ENCODE data around the gene GRAP2.
"Not testable (repeated sequence)": the region's sequence is repeated elsewhere in the genome, so short reads cannot be mapped to it uniquely, and the experiment has no call there.

Gene GRAP2

DNA sequence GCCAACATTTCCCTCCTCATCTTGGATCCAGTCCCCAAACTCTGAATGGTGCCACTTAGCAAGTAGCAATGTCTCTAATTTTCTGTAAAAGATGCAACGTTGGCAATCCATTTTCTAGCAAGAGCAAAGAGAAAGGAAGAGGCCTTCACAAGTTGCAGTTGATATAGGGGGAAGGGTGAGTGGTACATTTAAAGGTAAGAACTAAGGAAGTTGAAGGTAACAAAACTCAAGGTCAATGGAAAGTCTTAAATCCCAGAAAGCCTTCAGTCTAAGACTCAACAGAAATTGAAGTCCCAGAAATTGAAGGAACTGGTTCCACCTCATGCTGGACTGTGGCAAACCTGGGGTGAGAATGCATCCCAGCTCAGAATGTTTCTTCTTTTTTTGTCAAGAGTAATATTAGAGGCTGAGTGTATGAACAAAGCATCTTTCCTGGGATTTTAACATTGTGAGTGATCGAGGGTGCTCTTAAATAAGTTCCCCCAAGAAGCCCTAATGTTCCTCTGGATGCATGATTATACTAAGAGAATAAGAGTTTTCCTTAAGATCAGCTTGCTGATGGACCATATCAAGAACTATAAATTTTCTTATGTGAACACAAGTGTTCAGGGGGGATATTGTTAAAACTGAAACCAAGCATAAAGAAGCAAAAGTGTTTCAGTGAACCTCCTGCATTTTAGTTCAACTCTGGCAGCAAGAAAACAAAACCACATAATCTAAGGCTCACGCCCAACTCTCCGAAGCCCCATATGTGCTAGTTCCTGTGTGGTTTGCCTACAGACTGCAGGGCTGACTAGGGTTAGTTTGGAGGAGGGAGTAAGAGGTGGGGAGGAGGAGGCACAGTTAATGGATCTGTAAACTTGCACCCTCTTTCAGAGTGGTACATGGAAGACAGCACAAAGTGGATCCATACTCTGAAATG, at the start of gene GRAP2:
Gene GRAP2 (plus strand): TSS at position 779 of the 922 bp plus-strand sequence. CDS start 46,023 bp downstream, outside the sequence.
- peak in 2 of 3 experiments; percentile 35 to 51 for DNase-seq (ENCODE audit: low read depth in 3 of 3)

- DNase-seq (ENCODE audit: low read depth in 3 of 3): no peak
These were observed 49.1 kb upstream of the GRAP2 start for GRCh38 chr22:39851606-39852315.

DNA sequence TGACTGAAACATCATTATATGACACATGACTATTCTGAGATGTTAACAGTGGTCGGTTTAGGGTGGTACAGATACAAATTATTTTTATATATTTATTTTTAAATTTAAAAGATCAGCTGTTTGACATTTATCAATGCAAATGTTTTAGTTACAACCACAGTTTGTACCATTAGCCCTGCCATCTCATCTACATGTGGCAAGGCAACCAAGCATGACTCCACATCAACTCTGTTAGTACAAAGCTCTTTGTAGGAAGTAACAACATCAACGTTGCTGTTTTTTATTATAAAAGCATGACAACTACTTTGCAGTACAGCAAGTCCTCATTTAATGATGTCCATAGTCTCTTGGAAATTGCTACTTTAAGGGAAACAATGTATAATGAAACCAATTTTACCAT, 48.1 kb upstream of the GRAP2 start:
- no peak for DNase-seq (ENCODE audit: low read depth in 3 of 3)

DNA sequence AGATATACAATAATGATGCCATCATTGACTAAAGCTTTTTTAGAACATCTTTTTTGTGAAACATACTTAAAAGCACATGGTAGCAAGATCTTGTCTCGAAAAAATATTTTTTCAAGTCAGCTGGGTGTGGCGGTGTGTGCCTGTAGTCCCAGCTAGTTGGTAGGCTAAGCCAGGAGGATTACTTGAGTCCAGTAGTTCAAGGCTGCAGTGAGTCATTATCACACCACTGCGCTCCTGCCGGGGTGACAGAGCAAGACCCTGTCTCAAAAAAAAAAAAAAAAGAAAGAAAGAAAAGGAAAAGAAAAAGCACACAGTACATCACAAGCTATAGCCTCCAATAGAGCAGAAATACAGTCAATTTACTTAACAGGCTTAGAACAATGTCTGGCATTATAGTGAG, 44.3 kb upstream of the GRAP2 start:
- no peak for DNase-seq (ENCODE audit: low read depth in 3 of 3)

GRCh38 chr22:39859903-39860588, 40.8 kb upstream of the GRAP2 start:
- no peak for DNase-seq (ENCODE audit: low read depth in 3 of 3)

- no peak for DNase-seq (ENCODE audit: low read depth in 3 of 3)
These were observed 32.1 kb upstream of the GRAP2 start for GRCh38 chr22:39868741-39869140.

GRCh38 chr22:39869797-39870196, 31.1 kb upstream of the GRAP2 start:
- not testable (repeated sequence) for DNase-seq (ENCODE audit: low read depth in 3 of 3)

- no peak for DNase-seq (ENCODE audit: low read depth in 3 of 3)
These were observed 29.7 kb upstream of the GRAP2 start for GRCh38 chr22:39871008-39871798.

GRCh38 chr22:39872548-39872947, 28.3 kb upstream of the GRAP2 start:
- no peak for DNase-seq (ENCODE audit: low read depth in 3 of 3)

DNA sequence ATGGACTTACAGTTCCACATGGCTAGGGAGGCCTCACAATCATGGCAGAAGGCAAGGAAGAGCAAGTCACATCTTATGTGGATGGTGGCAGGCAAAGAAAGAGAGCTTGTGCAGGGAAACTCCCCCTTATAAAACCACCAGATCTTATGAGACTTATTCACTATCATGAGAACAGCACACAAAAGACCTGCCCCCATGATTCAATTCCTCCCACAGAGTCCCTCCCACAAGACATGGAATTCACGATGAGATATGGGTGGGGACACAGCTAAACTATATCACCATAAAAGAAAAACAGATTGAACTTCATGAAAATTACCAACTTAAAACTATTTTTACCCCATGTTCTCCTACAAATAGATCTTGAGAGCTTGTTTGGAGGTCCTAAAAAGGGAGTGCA, 26.9 kb upstream of the GRAP2 start:
- no peak for DNase-seq (ENCODE audit: low read depth in 3 of 3)

- not testable (repeated sequence) for DNase-seq (ENCODE audit: low read depth in 3 of 3)
These were observed 25.6 kb upstream of the GRAP2 start for GRCh38 chr22:39875176-39875885.

DNA sequence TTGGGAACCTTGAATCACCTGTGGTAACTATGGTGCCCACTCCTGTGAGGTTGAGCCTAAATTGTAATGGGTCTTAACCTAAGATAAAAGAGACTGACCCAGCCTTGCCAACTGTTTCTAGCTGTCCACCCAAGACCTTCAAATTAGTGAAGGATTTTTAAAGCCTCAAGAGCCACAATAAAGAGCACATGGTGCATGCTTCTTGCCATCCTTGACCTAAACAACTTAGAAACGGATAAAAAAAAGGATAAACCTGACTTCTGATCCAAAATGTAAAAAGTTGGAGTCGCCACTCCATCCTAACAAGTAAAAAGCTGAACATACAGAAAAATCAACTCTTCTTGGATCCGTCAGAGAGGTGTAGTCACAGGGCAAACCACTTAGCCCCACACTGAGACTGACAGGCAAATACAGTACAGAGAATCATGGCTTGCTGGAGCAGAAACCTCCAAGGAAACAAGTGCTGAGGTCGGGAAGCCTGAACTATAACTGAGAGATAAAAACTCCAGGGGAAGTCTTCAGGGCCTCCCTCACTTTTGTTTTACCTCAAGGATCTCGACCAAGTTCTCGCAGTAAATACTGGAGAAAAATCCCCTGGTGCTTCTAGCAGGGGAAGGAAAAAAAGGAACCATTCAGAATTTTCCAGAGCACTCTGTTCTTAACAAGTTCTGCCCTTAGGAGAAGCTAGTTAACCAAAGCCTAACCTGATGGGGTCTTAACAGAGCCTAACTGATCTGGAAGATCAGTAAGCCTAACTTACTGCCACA, 23.6 kb upstream of the GRAP2 start:
- DNase-seq (ENCODE audit: low read depth in 3 of 3): no peak

GRCh38 chr22:39880722-39881121, 20.2 kb upstream of the GRAP2 start:
- no peak for DNase-seq (ENCODE audit: low read depth in 3 of 3)

GRCh38 chr22:39883057-39883456, 17.8 kb upstream of the GRAP2 start:
- no peak for DNase-seq (ENCODE audit: low read depth in 3 of 3)

- not testable (repeated sequence) for DNase-seq (ENCODE audit: low read depth in 3 of 3)
These were observed 11.0 kb upstream of the GRAP2 start for GRCh38 chr22:39889924-39890323.

DNA sequence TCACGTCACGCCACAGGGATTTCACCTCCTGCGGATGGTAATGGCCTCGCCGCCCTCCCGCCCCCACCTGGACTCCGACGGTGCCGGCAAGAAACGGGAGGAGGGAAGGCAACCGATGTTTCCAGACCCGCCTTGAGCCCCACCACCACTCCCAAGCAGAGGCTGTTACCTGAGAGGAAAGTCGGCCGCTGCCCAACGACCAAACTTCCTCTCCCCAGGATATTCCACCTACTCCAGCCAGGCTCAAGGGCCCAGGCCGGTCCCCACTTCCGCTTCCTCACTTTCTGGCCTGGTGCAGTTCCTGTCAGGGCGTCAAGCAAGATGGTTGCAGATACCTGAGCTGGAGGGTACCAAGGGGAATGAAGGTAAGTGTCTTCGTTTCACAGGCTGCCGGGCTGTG, 7.4 kb upstream of the GRAP2 start, which contains the start of gene ENTHD1:
Gene ENTHD1 (minus strand): TSS at position 235 of the 400 bp plus-strand sequence. CDS start 6,012 bp downstream, outside the sequence.
- no peak for DNase-seq (ENCODE audit: low read depth in 3 of 3)

DNA sequence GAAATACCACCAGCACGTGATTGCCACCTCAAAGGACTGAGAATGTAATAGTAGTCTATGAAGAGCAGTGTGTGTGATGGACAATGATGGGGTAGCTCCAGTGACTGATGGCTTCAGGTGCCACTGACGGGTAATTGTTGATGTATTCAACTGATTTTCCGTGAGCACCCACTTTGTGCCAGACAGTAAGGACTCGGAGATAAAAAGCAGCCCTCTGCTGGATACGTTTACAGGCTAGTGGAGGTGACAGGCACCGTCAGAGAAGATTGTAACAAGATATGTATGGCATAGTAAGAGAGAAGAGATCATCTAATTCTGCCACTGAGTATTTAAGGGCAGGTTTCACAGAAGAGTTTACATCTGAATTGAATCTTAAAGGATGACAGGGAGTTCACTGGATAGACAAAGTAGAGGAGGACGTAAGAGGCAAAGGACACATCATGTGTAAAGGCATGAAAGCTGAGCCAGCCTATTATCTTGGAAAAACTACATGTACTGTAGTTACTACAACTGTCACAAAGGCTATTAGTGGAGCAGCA, 6.3 kb upstream of the GRAP2 start:
- DNase-seq (ENCODE audit: low read depth in 3 of 3): no peak

GRCh38 chr22:39895682-39896081, 5.2 kb upstream of the GRAP2 start:
- no peak for DNase-seq (ENCODE audit: low read depth in 3 of 3)

DNA sequence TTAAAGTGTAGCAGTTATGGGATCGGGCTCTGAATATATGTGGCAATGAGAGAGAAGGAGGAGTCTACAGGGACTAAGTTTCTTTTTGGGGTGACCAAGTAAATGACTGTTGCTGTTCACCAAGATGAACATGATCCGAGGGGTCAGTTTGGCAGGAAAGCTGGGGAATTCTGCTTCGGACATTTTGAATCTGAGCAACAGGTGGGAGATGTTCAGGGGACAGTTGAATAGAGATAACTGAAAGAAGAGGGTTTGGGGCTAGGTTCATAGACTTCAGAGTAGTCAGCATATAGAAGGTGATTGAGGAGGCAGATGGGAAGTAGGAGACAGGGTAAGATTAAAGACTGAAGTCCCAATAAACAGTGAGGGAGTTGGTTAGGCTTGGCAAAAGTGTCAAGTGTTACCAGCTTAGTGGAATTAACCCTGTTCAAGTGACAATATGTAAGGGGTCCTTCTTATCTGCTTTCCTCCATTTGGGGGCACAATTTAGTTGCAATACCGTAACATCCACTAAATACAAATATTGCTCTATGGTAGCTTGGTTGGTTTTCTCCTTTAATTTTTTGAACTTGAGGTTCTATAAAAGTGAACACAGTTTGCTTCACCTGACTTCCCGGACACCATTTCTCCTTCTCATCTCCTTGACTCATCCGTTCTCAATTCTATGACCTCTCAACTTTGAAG, 4.4 kb upstream of the GRAP2 start:
- no peak for DNase-seq (ENCODE audit: low read depth in 3 of 3)

Measured in stimulated activated CD4-positive, alpha-beta T cell treated with anti-CD3 and anti-CD28 coated beads, TNF-alpha, amount 100 ng/mL, for 4 hours (primary cell).